RWPE2 (cell line): ENCODE data around the gene ATP6V0B.

Source experiments
- ATAC-seq: fragments of 200-7000 bp; cut with Tn5 transposase; 3 replicates; pipeline ENCODE4 v1.9.1; 2021; ENCODE audit warnings: low read depth
- DNase-seq: peaks from one replicate; pipeline ENCODE4 v3.0.0-alpha.2; 2020; ENCODE audit warnings: low spot score
- H3K27ac ChIP-seq: fragments of 450-650 bp; 2 replicates; pipeline ENCODE4 v1.5.1; 2017; ENCODE audit warnings: mild to moderate bottlenecking; ENCODE audit not compliant: poor library complexity, severe bottlenecking
- H3K27me3 ChIP-seq: fragments of 250-450 bp; sonication (Bioruptor Pico); 2 replicates; pipeline ENCODE4 v1.5.1; 2021; ENCODE audit warnings: mild to moderate bottlenecking, moderate library complexity; ENCODE audit not compliant: insufficient read depth, poor library complexity, severe bottlenecking
- H3K36me3 ChIP-seq: fragments of 250-450 bp; sonication (Bioruptor Pico); 2 replicates; pipeline ENCODE4 v1.5.1; 2020; ENCODE audit warnings: low read depth, mild to moderate bottlenecking, moderate library complexity
- H3K4me1 ChIP-seq: fragments of 250-450 bp; sonication (Bioruptor Pico); 2 replicates; pipeline ENCODE4 v1.5.1; 2021; ENCODE audit warnings: mild to moderate bottlenecking, moderate library complexity; ENCODE audit not compliant: insufficient read depth, poor library complexity, severe bottlenecking
- H3K4me3 ChIP-seq: fragments of 250-450 bp; sonication (Bioruptor Pico); 2 replicates; pipeline ENCODE4 v1.5.1; 2021; ENCODE audit warnings: mild to moderate bottlenecking, moderate library complexity; ENCODE audit not compliant: severe bottlenecking
- H3K9me3 ChIP-seq: fragments of 250-450 bp; sonication (Bioruptor Pico); 2 replicates; pipeline ENCODE4 v1.5.1; 2021; ENCODE audit warnings: mild to moderate bottlenecking, moderate library complexity; ENCODE audit not compliant: severe bottlenecking
- CTCF ChIP-seq: fragments of 450-650 bp; IDR thresholded peaks from one replicate; pipeline ENCODE4 v1.5.1; 2017; ENCODE audit warnings: mild to moderate bottlenecking, moderate library complexity; ENCODE audit not compliant: poor library complexity, severe bottlenecking

The ATP6V0B gene

GRCh38 chr1:43979528-43980254 lies 4.9 kb downstream of the ATP6V0B start:
- TF ChIP-seq CTCF: no peak

GRCh38 chr1:43980255-43981134 lies 5.7 kb downstream of the ATP6V0B start:
- Histone ChIP-seq H3K36me3 (peaks cover 52% of the 10 kb centered on the region), H3K27me3 (no peaks in the 10 kb centered on the region), H3K27ac (peak overlapping the region; percentile 91), H3K9me3 (no peaks in the 10 kb centered on the region), H3K4me1 (peaks cover 10% of the 10 kb centered on the region), H3K4me3 (peak overlapping the region; percentile 66)
- ATAC-seq (peak; percentile 62), DNase-seq (no peak)
- no peak for TF ChIP-seq CTCF

More at GRCh38 chr1:43979528-43980254, 4.9 kb downstream of the ATP6V0B start:
- peak overlapping the region; percentile 91 for H3K27ac ChIP-seq
- no peaks in the 10 kb centered on the region for H3K9me3 ChIP-seq
- DNase-seq (peak; percentile 84), ATAC-seq (peak; percentile 37)
- peaks cover 10% of the 10 kb centered on the region for H3K4me1 ChIP-seq
- H3K36me3 ChIP-seq: peaks cover 47% of the 10 kb centered on the region
- peak overlapping the region; percentile 66 for H3K4me3 ChIP-seq
- no peaks in the 10 kb centered on the region for H3K27me3 ChIP-seq

- Histone ChIP-seq H3K9me3 (no peaks in the 10 kb centered on the region), H3K27me3 (no peaks in the 10 kb centered on the region), H3K4me3 (peak overlapping the region; percentile 66), H3K27ac (peak overlapping the region; percentile 91), H3K36me3 (peaks cover 57% of the 10 kb centered on the region), H3K4me1 (peaks cover 10% of the 10 kb centered on the region)
- DNase-seq (no peak), ATAC-seq (peak; percentile 38)
- TF ChIP-seq CTCF: no peak
These were observed 6.4 kb downstream of the ATP6V0B start for GRCh38 chr1:43981135-43981491.

- no peaks in the 10 kb centered on the region for H3K9me3 ChIP-seq
- peaks cover 10% of the 10 kb centered on the region for H3K4me1 ChIP-seq
- no peaks in the 10 kb centered on the region for H3K27me3 ChIP-seq
- peak overlapping the region; percentile 91 for H3K27ac ChIP-seq
- no peak for TF ChIP-seq CTCF
- no peak for ATAC-seq
- DNase-seq: no peak
- H3K36me3 ChIP-seq: peaks cover 57% of the 10 kb centered on the region
- H3K4me3 ChIP-seq: no peak overlapping the region
These were observed 6.9 kb downstream of the ATP6V0B start for GRCh38 chr1:43981636-43982035.
